NK-92 (cell line): ENCODE results near the gene CRHR2.
"Not testable (repeated sequence)": the region's sequence is repeated elsewhere in the genome, so short reads cannot be mapped to it uniquely, and the experiment has no call there.

Experiments
- DNase-seq: peaks from one replicate; lab custom pipeline; 2025; ENCODE audit not compliant: unreplicated experiment; lab: John Stamatoyannopoulos, UW

The CRHR2 gene

GRCh38 chr7:30682212-30683083 lies at the start of gene CRHR2:
CRHR2 (minus strand) TSS chr7:30682456; CDS start chr7:30682280, 176 bp downstream.
- no peak for DNase-seq

- DNase-seq = no peak
These were observed 49.3 kb upstream of the CRHR2 start for GRCh38 chr7:30731581-30731980.

GRCh38 chr7:30730996-30731395 lies 48.7 kb upstream of the CRHR2 start:
- no peak for DNase-seq

- DNase-seq = no peak
These were observed 47.8 kb upstream of the CRHR2 start for GRCh38 chr7:30730097-30730496.

GRCh38 chr7:30729642-30730041 lies 47.4 kb upstream of the CRHR2 start:
- no peak for DNase-seq

- no peak for DNase-seq
These were observed 46.4 kb upstream of the CRHR2 start for GRCh38 chr7:30728591-30729100.

- no peak for DNase-seq
These were observed 45.0 kb upstream of the CRHR2 start for GRCh38 chr7:30727061-30727945.

- no peak for DNase-seq
These were observed 44.2 kb upstream of the CRHR2 start for GRCh38 chr7:30726296-30727006.

- no peak for DNase-seq
These were observed 41.5 kb upstream of the CRHR2 start for GRCh38 chr7:30723776-30724175.

GRCh38 chr7:30722671-30723070 lies 40.4 kb upstream of the CRHR2 start:
- no peak for DNase-seq

GRCh38 chr7:30722187-30722586 lies 39.9 kb upstream of the CRHR2 start:
- no peak for DNase-seq

GRCh38 chr7:30721211-30721610 lies 39.0 kb upstream of the CRHR2 start:
- DNase-seq = no peak

GRCh38 chr7:30719434-30719833 lies 37.2 kb upstream of the CRHR2 start:
- not testable (repeated sequence) for DNase-seq

GRCh38 chr7:30717181-30717580 lies 34.9 kb upstream of the CRHR2 start:
- DNase-seq = no peak

GRCh38 chr7:30714129-30714528 lies 31.9 kb upstream of the CRHR2 start:
- DNase-seq = no peak

- DNase-seq = no peak
These were observed 31.1 kb upstream of the CRHR2 start for GRCh38 chr7:30713392-30713791.

- no peak for DNase-seq
These were observed 28.4 kb upstream of the CRHR2 start for GRCh38 chr7:30710669-30711068.

GRCh38 chr7:30709549-30709948 lies 27.3 kb upstream of the CRHR2 start:
- no peak for DNase-seq

GRCh38 chr7:30708983-30709382 lies 26.7 kb upstream of the CRHR2 start:
- no peak for DNase-seq

GRCh38 chr7:30708412-30708811 lies 26.2 kb upstream of the CRHR2 start:
- no peak for DNase-seq
